VCaP (cell line): ENCODE results near the gene TSC22D1.
"Not testable (repeated sequence)": the region's sequence is repeated elsewhere in the genome, so short reads cannot be mapped to it uniquely, and the experiment has no call there.

ENCODE experiments used
- H3K27ac ChIP-seq: fragments of 450-650 bp; 2 replicates; pipeline ENCODE4 v1.5.1; 2017
- TF ChIP-seq, protein P1 (sequence below): fragments of 450-650 bp; conservative IDR thresholded peaks from 2 replicates; pipeline ENCODE4 v1.5.1; 2017; ENCODE audit warnings: mild to moderate bottlenecking, moderate library complexity

TSC22D1 gene

DNA sequence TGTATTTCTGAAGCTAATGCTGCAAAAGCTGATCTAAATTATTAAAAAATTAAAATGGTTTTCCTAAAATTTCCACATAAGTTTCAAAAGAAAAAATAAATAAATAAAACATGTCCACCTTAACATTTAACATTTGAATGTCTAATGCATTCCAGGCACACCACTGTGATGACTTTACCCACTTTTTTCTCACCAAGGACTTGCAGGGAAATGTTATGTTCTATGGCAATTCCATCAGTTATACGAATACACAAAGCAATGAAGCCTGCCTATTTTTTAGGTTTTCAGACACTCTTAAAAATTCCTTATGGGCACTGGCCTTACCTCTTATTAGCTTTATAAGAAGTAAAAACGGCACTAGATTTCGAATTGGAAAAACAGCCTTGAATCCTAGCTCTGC lies 10.2 kb downstream of the TSC22D1 start:
- TF ChIP-seq, protein P1, sequence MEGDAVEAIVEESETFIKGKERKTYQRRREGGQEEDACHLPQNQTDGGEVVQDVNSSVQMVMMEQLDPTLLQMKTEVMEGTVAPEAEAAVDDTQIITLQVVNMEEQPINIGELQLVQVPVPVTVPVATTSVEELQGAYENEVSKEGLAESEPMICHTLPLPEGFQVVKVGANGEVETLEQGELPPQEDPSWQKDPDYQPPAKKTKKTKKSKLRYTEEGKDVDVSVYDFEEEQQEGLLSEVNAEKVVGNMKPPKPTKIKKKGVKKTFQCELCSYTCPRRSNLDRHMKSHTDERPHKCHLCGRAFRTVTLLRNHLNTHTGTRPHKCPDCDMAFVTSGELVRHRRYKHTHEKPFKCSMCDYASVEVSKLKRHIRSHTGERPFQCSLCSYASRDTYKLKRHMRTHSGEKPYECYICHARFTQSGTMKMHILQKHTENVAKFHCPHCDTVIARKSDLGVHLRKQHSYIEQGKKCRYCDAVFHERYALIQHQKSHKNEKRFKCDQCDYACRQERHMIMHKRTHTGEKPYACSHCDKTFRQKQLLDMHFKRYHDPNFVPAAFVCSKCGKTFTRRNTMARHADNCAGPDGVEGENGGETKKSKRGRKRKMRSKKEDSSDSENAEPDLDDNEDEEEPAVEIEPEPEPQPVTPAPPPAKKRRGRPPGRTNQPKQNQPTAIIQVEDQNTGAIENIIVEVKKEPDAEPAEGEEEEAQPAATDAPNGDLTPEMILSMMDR = no peak
- H3K27ac ChIP-seq = peak overlapping the region; percentile 99; the same call in 1 of the 2 replicates

DNA sequence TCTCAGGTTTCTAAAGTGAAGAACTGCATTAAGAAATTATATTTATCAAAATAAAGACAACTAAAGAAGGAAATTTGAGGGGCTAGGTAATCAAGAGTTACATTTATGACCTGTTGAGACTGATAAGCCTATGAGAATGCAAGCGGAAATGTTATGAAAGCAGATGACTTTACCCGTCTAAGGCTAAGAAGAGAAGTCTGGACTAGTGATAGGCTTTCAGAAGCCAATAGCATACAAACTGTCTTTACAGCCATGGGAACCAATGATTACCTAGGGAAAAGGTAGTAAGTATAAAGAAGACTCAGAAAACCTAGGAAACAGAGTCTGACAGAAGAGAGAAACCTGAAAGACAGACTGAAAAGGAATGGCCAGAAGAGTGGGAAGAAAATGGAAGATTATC lies 11.2 kb downstream of the TSC22D1 start:
- TF ChIP-seq, protein P1 = no peak
- H3K27ac ChIP-seq = no peak overlapping the region

DNA sequence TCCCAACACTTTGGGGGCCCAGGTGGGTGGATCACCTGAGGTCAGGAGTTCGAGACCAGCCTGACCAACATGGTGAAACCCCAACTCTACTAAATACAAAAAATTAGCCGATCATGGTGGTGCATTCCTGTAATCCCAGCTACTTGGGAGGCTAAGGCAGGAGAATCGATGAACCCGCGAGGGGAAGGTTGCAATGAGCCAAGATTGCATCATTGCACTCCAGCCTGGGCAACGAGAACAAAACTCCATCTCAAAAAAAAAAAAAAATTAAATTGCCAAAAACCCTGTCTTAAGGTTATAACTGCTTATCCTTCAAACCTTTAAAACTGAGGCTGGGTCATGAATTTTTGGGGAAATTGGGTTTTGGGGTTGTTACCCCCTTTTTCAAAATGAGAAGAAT lies 13.3 kb downstream of the TSC22D1 start:
- H3K27ac ChIP-seq = not testable (repeated sequence)

DNA sequence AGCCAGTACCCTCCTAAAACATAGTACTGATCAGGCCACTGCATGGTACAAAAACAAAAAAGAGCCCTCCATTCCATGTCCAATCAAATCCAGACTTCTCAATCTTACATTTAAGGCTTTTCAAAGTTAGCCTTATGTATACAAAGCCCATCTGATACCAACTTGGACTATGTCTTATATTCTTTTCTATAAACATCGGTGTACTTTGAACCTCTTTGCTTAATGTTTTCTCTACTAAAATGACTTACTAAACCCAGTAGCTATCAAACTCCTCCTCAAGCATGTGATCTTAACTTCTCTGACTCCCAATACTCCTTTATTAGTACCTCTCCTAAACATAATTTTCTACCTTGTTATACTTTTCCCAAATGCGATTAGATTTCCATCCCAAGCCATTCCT lies 14.8 kb downstream of the TSC22D1 start:
- TF ChIP-seq, protein P1 = no peak
- H3K27ac ChIP-seq = no peak overlapping the region

DNA sequence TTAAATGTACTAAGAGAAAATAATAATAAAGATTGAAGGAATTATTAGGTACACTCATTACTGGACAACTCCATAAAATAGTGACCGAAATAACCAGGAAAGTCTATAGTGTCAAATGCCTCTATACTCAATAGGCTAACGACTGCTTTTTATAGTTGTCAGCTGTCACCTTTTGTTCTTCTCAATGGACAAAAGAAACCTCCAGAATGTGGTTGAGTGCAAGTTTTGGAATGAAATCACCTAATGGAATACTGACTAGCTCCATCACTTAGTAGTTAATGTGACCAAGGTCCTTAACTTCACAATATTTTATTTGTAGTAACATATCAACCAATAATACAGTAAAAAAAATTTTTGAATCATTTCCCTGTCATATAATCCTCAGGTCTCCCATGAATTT lies 18.1 kb downstream of the TSC22D1 start:
- TF ChIP-seq, protein P1 = no peak
- H3K27ac ChIP-seq = no peak overlapping the region

DNA sequence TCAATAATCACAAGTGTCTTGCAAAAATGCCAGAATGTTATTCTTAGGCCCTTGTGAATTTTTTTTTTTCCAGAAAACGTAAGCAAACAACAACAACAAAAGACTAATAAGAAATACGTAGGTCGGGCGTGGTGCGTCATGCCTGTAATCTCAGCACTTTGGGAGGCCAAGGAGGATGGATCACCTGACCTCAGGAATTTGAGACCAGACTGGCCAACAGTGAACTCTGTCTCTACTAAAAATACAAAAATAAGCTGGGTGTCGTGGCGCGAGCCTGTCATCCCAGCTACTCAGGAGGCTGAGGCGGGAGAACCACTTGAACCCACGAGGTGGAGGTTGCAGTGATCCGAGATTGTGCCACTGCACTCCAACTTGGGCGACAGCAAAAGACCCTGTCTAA lies 20.9 kb downstream of the TSC22D1 start:
- H3K27ac ChIP-seq = no peak overlapping the region
- TF ChIP-seq, protein P1 = no peak

DNA sequence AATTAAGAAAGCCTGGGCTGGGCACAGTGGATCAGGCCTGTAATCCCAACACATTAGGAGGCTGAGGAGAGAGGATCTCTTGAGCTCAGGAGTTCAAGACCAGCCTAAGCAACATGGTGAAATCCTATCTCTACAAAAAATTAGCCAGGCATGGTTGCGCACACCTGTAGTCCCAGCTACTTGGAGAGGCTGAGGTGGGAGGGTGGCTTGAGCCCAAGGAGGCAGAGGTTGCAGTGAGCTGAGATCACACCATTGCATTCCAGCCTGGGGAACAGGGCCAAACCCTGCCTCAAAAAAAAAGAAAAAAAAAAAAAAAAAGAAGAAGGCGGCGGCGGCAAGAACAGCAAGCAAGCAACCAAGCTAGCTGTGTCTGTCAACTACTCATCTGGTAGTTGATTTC lies 26.7 kb downstream of the TSC22D1 start:
- H3K27ac ChIP-seq = peak overlapping the region; percentile 43
- TF ChIP-seq, protein P1 = no peak

DNA sequence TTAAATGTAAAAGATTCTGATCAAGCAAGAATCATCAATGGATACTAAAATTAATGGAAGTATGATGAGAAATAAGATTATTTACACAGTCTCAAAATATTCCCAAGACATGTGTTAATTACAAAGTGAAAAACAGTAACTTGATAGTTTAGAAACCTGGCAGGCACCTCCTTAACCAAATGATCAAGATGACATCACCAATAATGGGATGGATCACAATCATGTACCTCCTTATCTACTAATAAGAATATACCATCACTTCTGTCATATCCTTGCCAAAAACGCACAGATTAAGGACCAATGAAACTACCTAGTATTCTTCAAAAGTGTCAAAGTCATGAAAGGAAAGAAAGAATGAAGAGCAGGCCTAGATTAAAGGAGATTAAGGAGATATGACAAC lies 30.0 kb downstream of the TSC22D1 start:
- no peak overlapping the region for H3K27ac ChIP-seq
- TF ChIP-seq, protein P1 = no peak
